Endodermal cell (in vitro differentiated cells): ENCODE results near the gene CD200R1. TPM values are rescaled to one million over a fixed set of nuclear protein-coding genes. Genes with fewer than 3 reads are reported as not detected.

Source experiments
- DNase-seq: peaks from one replicate; pipeline ENCODE4 v3.0.0-alpha.2; 2017
- H3K27ac ChIP-seq: 2 replicates; pipeline ENCODE4 v1.5.1; 2013; ENCODE audit warnings: mild to moderate bottlenecking, low read depth, low read length, moderate library complexity
- H3K27me3 ChIP-seq: 2 replicates; pipeline ENCODE4 v1.6.1; 2013; ENCODE audit warnings: mild to moderate bottlenecking, low read length, moderate library complexity; ENCODE audit not compliant: insufficient read depth, control insufficient read depth, poor library complexity, severe bottlenecking
- H3K36me3 ChIP-seq: 2 replicates; pipeline ENCODE4 v1.7.0; 2013; ENCODE audit warnings: mild to moderate bottlenecking, low read length, moderate library complexity; ENCODE audit not compliant: control insufficient read depth, insufficient read depth
- H3K4me1 ChIP-seq: one replicate; pipeline ENCODE4 v1.7.0; 2013; ENCODE audit warnings: low read length; ENCODE audit not compliant: control insufficient read depth, insufficient read depth
- H3K4me3 ChIP-seq: 2 replicates; pipeline ENCODE4 v1.5.1; 2013; ENCODE audit warnings: mild to moderate bottlenecking, low read length, moderate library complexity
- H3K9ac ChIP-seq: 2 replicates; pipeline ENCODE4 v1.6.1; 2013; ENCODE audit warnings: mild to moderate bottlenecking, low read length, moderate library complexity; ENCODE audit not compliant: poor library complexity, severe bottlenecking; ENCODE audit errors: extremely low read depth
- H3K9me3 ChIP-seq: 2 replicates; pipeline ENCODE4 v1.6.1; 2013; ENCODE audit warnings: mild to moderate bottlenecking, low read length, moderate library complexity; ENCODE audit not compliant: control insufficient read depth
- H3K27ac Mint-ChIP-seq: 2 replicates; pipeline ENCODE4 v1.8.0; 2020; ENCODE audit warnings: mixed read lengths
- H3K27me3 Mint-ChIP-seq: 2 replicates; pipeline ENCODE4 v1.8.0; 2021; ENCODE audit warnings: mild to moderate bottlenecking, mixed read lengths; ENCODE audit not compliant: insufficient read depth
- H3K36me3 Mint-ChIP-seq: 2 replicates; pipeline ENCODE4 v1.8.0; 2020; ENCODE audit warnings: low read depth, mixed read lengths
- H3K4me1 Mint-ChIP-seq: 2 replicates; pipeline ENCODE4 v1.8.0; 2020; ENCODE audit warnings: mixed read lengths
- H3K4me3 Mint-ChIP-seq: 2 replicates; pipeline ENCODE4 v1.8.0; 2020; ENCODE audit warnings: mild to moderate bottlenecking, moderate library complexity, mixed read lengths
- H3K9me3 Mint-ChIP-seq: 2 replicates; pipeline ENCODE4 v1.8.0; 2020; ENCODE audit warnings: mild to moderate bottlenecking, mixed read lengths
- CTCF ChIP-seq: fragments of 200-600 bp; sonication (generic); conservative IDR thresholded peaks from 2 replicates; pipeline ENCODE4 v1.5.0; 2021; ENCODE audit warnings: antibody characterized with exemption, mild to moderate bottlenecking
- WGBS, 2 experiments: methylation state at CpG; one replicate each; pipeline versions ENCODE4 v1.1.5 to v1.1.7; 2013; ENCODE audit warnings: missing lambda C conversion rate in 2 of 2, mixed read lengths in 1 of 2; ENCODE audit not compliant: insufficient coverage in 1 of 2, insufficient read length in 1 of 2; 5-methylcytosine and 5-hydroxymethylcytosine counted together
- total RNA-seq, 2 donors: library from RNA; stranded (reverse); fragmentation: NEBNext Ultra II Directional in 1 of 2; extraction: Animal tissue kit (Norgen Biotek cat#: 25700) in 1 of 2; gene quantifications; 2 replicates in 1 of 2; 3 replicates in 1 of 2; pipeline ENCODE4 v1.2.1, GENCODE V29; 2021

The CD200R1 gene
- total RNA-seq, 2 donors from 2014 or later: 1.1 TPM; not detected in 1

- peaks cover 4% of the 10 kb centered on the region for H3K27me3 Mint-ChIP-seq
- no peaks in the 10 kb centered on the region for H3K9me3 ChIP-seq
- H3K4me3 Mint-ChIP-seq: no peak overlapping the region
- no peak overlapping the region for H3K27ac Mint-ChIP-seq
- no peak for TF ChIP-seq CTCF
- H3K36me3 ChIP-seq: no peaks in the 10 kb centered on the region
- no peak overlapping the region for H3K9ac ChIP-seq
- no peak for DNase-seq
- no peaks in the 10 kb centered on the region for H3K4me1 Mint-ChIP-seq
- no peak overlapping the region for H3K27ac ChIP-seq
- H3K4me3 ChIP-seq: no peak overlapping the region
- no peaks in the 10 kb centered on the region for H3K9me3 Mint-ChIP-seq
- no peaks in the 10 kb centered on the region for H3K27me3 ChIP-seq
- no peaks in the 10 kb centered on the region for H3K4me1 ChIP-seq
- no peaks in the 10 kb centered on the region for H3K36me3 Mint-ChIP-seq
- 87% methylated on average over 2 of the region's 2 CpGs; no CpG with 5 or more reads in 1 of the 2 experiments for WGBS, 2 experiments
Measured at GRCh38 chr3:112976953-112977352, 2.0 kb upstream of the CD200R1 start.

- no peaks in the 10 kb centered on the region for H3K4me1 ChIP-seq
- H3K27ac ChIP-seq: no peak overlapping the region
- H3K9me3 ChIP-seq: no peaks in the 10 kb centered on the region
- peaks cover 2% of the 10 kb centered on the region for H3K27me3 Mint-ChIP-seq
- H3K27me3 ChIP-seq: no peaks in the 10 kb centered on the region
- H3K4me3 ChIP-seq: no peak overlapping the region
- H3K36me3 Mint-ChIP-seq: no peaks in the 10 kb centered on the region
- H3K4me3 Mint-ChIP-seq: no peak overlapping the region
- no peaks in the 10 kb centered on the region for H3K9me3 Mint-ChIP-seq
- DNase-seq: no peak
- H3K9ac ChIP-seq: no peak overlapping the region
- H3K27ac Mint-ChIP-seq: no peak overlapping the region
- TF ChIP-seq CTCF: no peak
- no peaks in the 10 kb centered on the region for H3K36me3 ChIP-seq
- H3K4me1 Mint-ChIP-seq: no peaks in the 10 kb centered on the region
Measured at GRCh38 chr3:112976001-112976400, 1.1 kb upstream of the CD200R1 start.

GRCh38 chr3:112974178-112974517, 755 bp downstream of the CD200R1 start:
- H3K36me3 ChIP-seq: no peaks in the 10 kb centered on the region
- H3K4me3 Mint-ChIP-seq: no peak overlapping the region
- no peak overlapping the region for H3K4me3 ChIP-seq
- WGBS, 2 experiments: 83 to 88% methylated on average over 2 of the region's 2 CpGs
- no peak overlapping the region for H3K27ac ChIP-seq
- no peaks in the 10 kb centered on the region for H3K4me1 ChIP-seq
- no peak for TF ChIP-seq CTCF
- H3K9ac ChIP-seq: no peak overlapping the region
- no peaks in the 10 kb centered on the region for H3K27me3 ChIP-seq
- peaks cover 2% of the 10 kb centered on the region for H3K27me3 Mint-ChIP-seq
- no peaks in the 10 kb centered on the region for H3K9me3 ChIP-seq
- no peak overlapping the region for H3K27ac Mint-ChIP-seq
- H3K36me3 Mint-ChIP-seq: no peaks in the 10 kb centered on the region
- H3K9me3 Mint-ChIP-seq: no peaks in the 10 kb centered on the region
- DNase-seq: no peak
- no peaks in the 10 kb centered on the region for H3K4me1 Mint-ChIP-seq
